Thymus (tissue), 14 donors: ENCODE measurements around the gene SCN4B. TPM values are rescaled to one million over a fixed set of nuclear protein-coding genes. Genes with fewer than 3 reads are reported as not detected.

Experiments
- DNase-seq, 9 donors: peaks; one replicate each; pipeline ENCODE4 v3.0.0-alpha.2; 2013; ENCODE audit warnings: low spot score in 9 of 9, low read depth in 6 of 9, missing footprints in 1 of 9
- H3K27ac ChIP-seq, 2 donors: one replicate each; pipeline ENCODE4 v1.5.1; 2013; ENCODE audit warnings: control low read depth in 1 of 2, low read depth in 1 of 2, low read length in 1 of 2, mild to moderate bottlenecking in 1 of 2, moderate library complexity in 1 of 2
- H3K27me3 ChIP-seq, 2 donors: one replicate each; pipeline ENCODE4 v1.5.1; 2013; ENCODE audit warnings: low read length in 1 of 2; ENCODE audit not compliant: control insufficient read depth in 2 of 2, insufficient read depth in 1 of 2
- H3K36me3 ChIP-seq, 2 donors: one replicate each; pipeline ENCODE4 v1.5.1; 2013; ENCODE audit warnings: low read length in 1 of 2, mild to moderate bottlenecking in 1 of 2, moderate library complexity in 1 of 2; ENCODE audit not compliant: control insufficient read depth in 2 of 2, insufficient read depth in 2 of 2
- H3K4me1 ChIP-seq, 2 donors: one replicate each; pipeline ENCODE4 v1.5.1; 2013; ENCODE audit warnings: low read length in 2 of 2; ENCODE audit not compliant: control insufficient read depth in 2 of 2, insufficient read depth in 2 of 2
- H3K4me3 ChIP-seq, 2 donors: one replicate each; pipeline ENCODE4 v1.5.1; 2013; ENCODE audit warnings: low read length in 2 of 2, control low read depth in 1 of 2, mild to moderate bottlenecking in 1 of 2
- H3K9me3 ChIP-seq, 2 donors: one replicate each; pipeline ENCODE4 v1.5.1; 2013; ENCODE audit warnings: low read length in 1 of 2, mild to moderate bottlenecking in 1 of 2; ENCODE audit not compliant: control insufficient read depth in 2 of 2, insufficient read depth in 1 of 2
- WGBS: extraction: QIAGEN DNeasy Blood & Tissue Kit; methylation state at CpG from one replicate; pipeline ENCODE4 v1.1.7; 2013; 5-methylcytosine and 5-hydroxymethylcytosine counted together
- long read RNA-seq, 10 donors: transcript quantifications; one replicate each; lab custom pipeline, GENCODE V29; 2026
- polyA plus RNA-seq: library from polyadenylated mRNA; stranded (reverse); fragments of 200-250 nt; gene quantifications from one replicate; pipeline ENCODE4 v1.2.3, GENCODE V29; 2013
- total RNA-seq: library from RNA; stranded (reverse); fragments of 120-200 nt; gene quantifications from one replicate; pipeline ENCODE4 v1.2.4, GENCODE V29; 2013
- donor health status: healthy.

Gene SCN4B
- 2.1 TPM for total RNA-seq
- polyA plus RNA-seq: 1.3 TPM
- long read RNA-seq, donor 1: 0 reads
- long read RNA-seq, donor 2: 0 reads
- long read RNA-seq, donor 3, full-length matches to known transcripts: 4 of 4 reads
- long read RNA-seq, donor 3, partial matches to known transcripts: 0 of 4 reads
- long read RNA-seq, donor 3, other reads (novel, unspliced or antisense): 0 of 4 reads
- long read RNA-seq, donor 4: 0 reads
- long read RNA-seq, donor 5, full-length matches to known transcripts: 4 of 4 reads
- long read RNA-seq, donor 5, partial matches to known transcripts: 0 of 4 reads
- long read RNA-seq, donor 5, other reads (novel, unspliced or antisense): 0 of 4 reads
- long read RNA-seq, donor 6, full-length matches to known transcripts: 2 of 2 reads
- long read RNA-seq, donor 6, partial matches to known transcripts: 0 of 2 reads
- long read RNA-seq, donor 6, other reads (novel, unspliced or antisense): 0 of 2 reads
- long read RNA-seq, donor 7: 0 reads
- long read RNA-seq, donor 8, full-length matches to known transcripts: 1 of 1 reads
- long read RNA-seq, donor 8, partial matches to known transcripts: 0 of 1 reads
- long read RNA-seq, donor 8, other reads (novel, unspliced or antisense): 0 of 1 reads
- long read RNA-seq, donor 9: 0 reads
- long read RNA-seq, donor 10, full-length matches to known transcripts: 1 of 1 reads
- long read RNA-seq, donor 10, partial matches to known transcripts: 0 of 1 reads
- long read RNA-seq, donor 10, other reads (novel, unspliced or antisense): 0 of 1 reads

GRCh38 chr11:118152552-118153471, at the start of gene SCN4B:
SCN4B (minus strand) TSS chr11:118152823; CDS start chr11:118152673, 150 bp downstream.
- no peaks in the 10 kb centered on the region for H3K36me3 ChIP-seq
- under 1% methylated on average over 88 of the region's 88 CpGs for WGBS
- no peaks in the 10 kb centered on the region for H3K9me3 ChIP-seq
- H3K27me3 ChIP-seq: peaks cover 70 to 94% of the 10 kb centered on the region in 2 donors
- peaks cover 6 to 21% of the 10 kb centered on the region in 2 donors for H3K4me1 ChIP-seq
- no peak within 1 kb of the TSS for H3K27ac ChIP-seq
- H3K4me3 ChIP-seq: peak within 1 kb of the TSS in 1 of 2 donors; percentile 35
- DNase-seq: no peak

DNA sequence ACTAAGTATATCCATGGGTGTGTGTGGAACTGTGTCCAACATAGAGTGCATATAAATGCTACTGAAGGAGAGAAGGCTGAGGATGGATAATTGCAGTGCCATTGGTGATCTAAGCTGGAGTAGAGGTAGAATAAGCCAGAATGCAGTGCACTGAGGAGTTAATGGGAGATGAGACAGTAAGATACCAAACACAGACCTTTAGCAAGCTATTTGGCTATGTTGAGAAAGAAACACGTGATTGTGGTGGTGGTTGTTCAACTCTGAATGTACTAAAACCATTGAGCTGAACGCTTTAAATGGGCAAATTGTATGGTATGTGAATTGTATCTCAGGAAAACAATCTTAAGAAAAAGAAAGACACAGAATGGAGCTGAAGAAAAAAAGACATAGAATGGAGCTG, 49.3 kb upstream of the SCN4B start:
- no peak overlapping the region for H3K27ac ChIP-seq
- DNase-seq: peak in 1 of 9 donors; percentile 7
- H3K4me3 ChIP-seq: no peak overlapping the region
- H3K36me3 ChIP-seq: peaks cover 0 to 26% of the 10 kb centered on the region in 2 donors
- H3K4me1 ChIP-seq: peaks cover 34 to 60% of the 10 kb centered on the region in 2 donors
- no peaks in the 10 kb centered on the region for H3K27me3 ChIP-seq
- no peaks in the 10 kb centered on the region for H3K9me3 ChIP-seq
- 92% methylated on average over 2 of the region's 2 CpGs for WGBS

DNA sequence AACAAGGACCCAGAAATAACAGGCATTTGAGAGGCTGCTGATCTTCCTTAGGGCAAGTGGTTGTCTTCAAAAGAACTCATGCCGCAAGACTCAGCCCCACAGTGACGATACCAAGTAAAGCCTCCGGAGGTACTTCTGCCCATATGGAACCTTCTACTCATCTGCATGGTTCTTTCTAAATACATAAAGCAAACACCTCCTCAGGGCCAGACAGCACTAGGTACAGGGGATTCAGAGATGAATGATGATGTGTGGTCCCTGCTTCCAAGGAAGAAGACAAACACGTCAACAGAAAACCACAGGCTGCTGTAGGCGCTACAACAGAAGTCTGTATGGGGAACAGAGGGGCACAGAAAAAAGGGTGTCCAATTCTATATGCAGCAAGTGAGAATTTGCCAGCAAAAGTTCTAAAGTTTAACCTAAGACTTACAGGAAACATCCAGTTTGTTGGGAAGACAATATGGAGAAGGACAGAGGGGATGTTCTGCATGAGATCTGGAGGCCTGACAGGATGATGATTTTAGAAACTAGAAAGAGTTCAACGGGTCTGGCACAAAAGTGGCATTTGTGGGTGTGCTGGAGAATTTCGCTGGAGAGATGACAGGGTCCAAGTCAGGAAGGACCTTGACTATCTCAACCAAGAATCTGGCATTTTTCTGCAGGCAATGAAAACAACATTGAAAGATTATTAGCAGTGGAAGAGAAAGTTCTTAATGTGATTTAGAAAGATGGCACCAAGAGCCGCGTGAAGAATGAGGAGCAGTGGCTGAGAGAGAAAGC, 48.5 kb upstream of the SCN4B start:
- peak in 1 of 9 donors; percentile 63 for DNase-seq
- Histone ChIP-seq H3K9me3 (no peaks in the 10 kb centered on the region), H3K4me1 (peaks cover 28 to 53% of the 10 kb centered on the region in 2 donors), H3K27me3 (no peaks in the 10 kb centered on the region), H3K27ac (peak overlapping the region; percentile 25 to 32), H3K4me3 (no peak overlapping the region), H3K36me3 (peaks cover 0 to 25% of the 10 kb centered on the region in 2 donors)
- WGBS: 82% methylated on average over 9 of the region's 9 CpGs

GRCh38 chr11:118200497-118200896, 47.9 kb upstream of the SCN4B start:
- WGBS: 97% methylated on average over 5 of the region's 5 CpGs
- Histone ChIP-seq H3K4me1 (peaks cover 28 to 48% of the 10 kb centered on the region in 2 donors), H3K36me3 (peaks cover 0 to 20% of the 10 kb centered on the region in 2 donors)

GRCh38 chr11:118199135-118199534, 46.5 kb upstream of the SCN4B start:
- H3K9me3 ChIP-seq: no peaks in the 10 kb centered on the region
- H3K36me3 ChIP-seq: peaks cover under 1 to 27% of the 10 kb centered on the region in 2 donors
- no peaks in the 10 kb centered on the region for H3K27me3 ChIP-seq
- DNase-seq: no peak
- WGBS: 96% methylated on average over 6 of the region's 6 CpGs
- H3K27ac ChIP-seq: no peak overlapping the region
- no peak overlapping the region for H3K4me3 ChIP-seq
- H3K4me1 ChIP-seq: peaks cover 25 to 44% of the 10 kb centered on the region in 2 donors

More at GRCh38 chr11:118200497-118200896, 47.9 kb upstream of the SCN4B start:
- no peaks in the 10 kb centered on the region for H3K27me3 ChIP-seq
- H3K4me3 ChIP-seq: no peak overlapping the region
- DNase-seq: no peak
- no peak overlapping the region for H3K27ac ChIP-seq
- H3K9me3 ChIP-seq: no peaks in the 10 kb centered on the region

DNA sequence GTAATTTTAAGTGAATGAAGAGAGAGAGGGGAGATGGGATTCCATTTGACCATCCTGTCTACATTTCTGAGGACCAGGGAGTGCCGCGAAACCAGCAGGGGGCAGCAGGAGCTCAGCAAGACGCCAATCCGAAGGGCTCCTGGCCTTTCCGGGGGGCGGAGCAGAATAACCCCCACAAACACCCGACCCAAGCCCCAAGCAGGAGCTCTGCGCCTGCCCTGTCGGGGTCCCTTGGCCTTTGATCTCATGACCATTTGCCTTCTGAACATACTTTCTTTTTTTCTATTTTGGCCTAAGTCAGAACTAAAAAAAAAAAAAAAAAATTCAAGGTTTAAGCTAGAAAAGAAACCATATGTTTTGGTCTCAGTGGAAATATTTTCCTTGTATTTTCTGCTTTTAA, 45.7 kb upstream of the SCN4B start:
- Histone ChIP-seq H3K27ac (no peak overlapping the region), H3K36me3 (peaks cover 5 to 27% of the 10 kb centered on the region in 2 donors), H3K4me1 (peaks cover 24 to 42% of the 10 kb centered on the region in 2 donors), H3K9me3 (no peaks in the 10 kb centered on the region), H3K4me3 (no peak overlapping the region), H3K27me3 (no peaks in the 10 kb centered on the region)
- 1% methylated on average over 9 of the region's 9 CpGs for WGBS
- DNase-seq: peak; percentile 64 to 89 (median 79)

DNA sequence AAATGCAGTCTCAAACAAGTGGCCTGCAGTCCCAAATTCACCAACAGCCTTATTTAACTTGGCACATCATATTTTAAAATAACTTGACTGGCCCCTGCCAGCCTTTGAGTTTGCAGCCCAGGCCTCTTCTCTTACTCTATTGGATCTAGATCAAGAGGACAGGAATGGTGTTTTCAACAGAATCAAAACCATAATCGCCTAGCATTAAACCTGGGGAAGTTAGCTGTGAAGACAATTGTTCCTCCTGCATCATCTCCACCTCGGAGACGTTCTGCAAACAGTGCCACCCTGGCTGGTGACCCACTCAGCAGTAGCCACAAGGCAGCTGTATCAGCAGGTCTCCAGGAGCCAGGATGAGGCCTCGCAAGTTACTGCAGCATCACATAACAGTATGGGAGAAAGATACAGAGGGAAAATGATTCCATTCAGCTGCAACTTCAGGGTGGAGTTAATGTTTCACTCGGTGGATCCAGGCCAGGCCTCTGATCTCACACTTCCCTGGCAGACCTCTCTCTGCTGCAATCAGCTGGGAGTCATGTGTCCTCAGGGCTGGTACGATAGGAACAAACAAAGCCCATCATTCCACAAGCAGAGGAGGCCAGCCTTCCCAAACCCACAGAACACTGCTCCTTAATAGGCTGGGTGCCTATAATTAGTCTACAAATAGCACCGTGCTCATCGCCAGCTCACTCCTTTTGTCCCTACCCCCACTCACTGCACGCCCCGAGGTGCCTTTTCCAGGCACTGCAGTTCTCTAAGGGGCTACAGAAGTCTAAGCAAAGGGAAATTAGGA, 42.4 kb upstream of the SCN4B start:
- Histone ChIP-seq H3K36me3 (peaks cover 5 to 18% of the 10 kb centered on the region in 2 donors), H3K9me3 (no peaks in the 10 kb centered on the region), H3K4me1 (peaks cover 5 to 10% of the 10 kb centered on the region in 2 donors), H3K4me3 (no peak overlapping the region), H3K27me3 (no peaks in the 10 kb centered on the region), H3K27ac (peak overlapping the region in 1 of 2 donors; percentile 60)
- 91% methylated on average over 10 of the region's 10 CpGs for WGBS
- no peak for DNase-seq
